Caco-2 (cell line): ENCODE measurements around the gene LRRC8C. TPM values are rescaled to one million over a fixed set of nuclear protein-coding genes. Genes with fewer than 3 reads are reported as not detected.

ENCODE experiments used
- BruUV-seq: library from RNA; stranded (reverse); fragments of 400-500 nt; replicated peaks from 2 replicates; lab custom pipeline; 2021; lab: Mats Ljungman, UMichigan
- CTCF ChIA-PET: fragments of 300-600 bp; sonication (Branson Sonifier 250); formaldehyde crosslinking; loops from one replicate; lab custom pipeline; 2022; ENCODE audit warnings: antibody characterized with exemption; lab: Charles Lee
- POLR2A ChIA-PET: fragments of 300-600 bp; sonication (Branson Sonifier 250); formaldehyde crosslinking; loops from one replicate; lab custom pipeline; 2022; ENCODE audit warnings: antibody characterized with exemption; lab: Charles Lee
- DNase-seq, 2 experiments: peaks; one replicate each; pipeline versions ENCODE4 v3.0.0 to v3.0.0-alpha.2; 2020 to 2022
- H3K27me3 ChIP-seq: replicated peaks from 2 replicates; pipeline ENCODE4 v1.6.0; 2011; ENCODE audit warnings: low read length; ENCODE audit not compliant: control insufficient read depth, insufficient read depth
- H3K36me3 ChIP-seq: 2 replicates; pipeline ENCODE4 v1.5.1; 2011; ENCODE audit warnings: low read length; ENCODE audit not compliant: control insufficient read depth, insufficient read depth
- H3K4me1 ChIP-seq: fragments of 250-450 bp; sonication (Bioruptor Pico); 2 replicates; pipeline ENCODE4 v1.5.1; 2020; ENCODE audit warnings: mild to moderate bottlenecking
- H3K4me3 ChIP-seq: 2 replicates; pipeline ENCODE4 v1.5.1; 2011; ENCODE audit warnings: low read depth, mild to moderate bottlenecking, control low read depth, low read length
- H3K9me3 ChIP-seq: fragments of 250-450 bp; sonication (Bioruptor Pico); 2 replicates; pipeline ENCODE4 v1.5.1; 2020; ENCODE audit warnings: mild to moderate bottlenecking, moderate library complexity
- H3K27ac Mint-ChIP-seq: one replicate; pipeline ENCODE4 v1.8.0; 2022; ENCODE audit warnings: mixed read lengths; ENCODE audit not compliant: unreplicated experiment
- H3K27me3 Mint-ChIP-seq: one replicate; pipeline ENCODE4 v1.8.0; 2022; ENCODE audit warnings: mixed read lengths; ENCODE audit not compliant: insufficient read depth, unreplicated experiment
- H3K36me3 Mint-ChIP-seq: one replicate; pipeline ENCODE4 v1.8.0; 2022; ENCODE audit warnings: mild to moderate bottlenecking, mixed read lengths; ENCODE audit not compliant: insufficient read depth, unreplicated experiment
- H3K4me1 Mint-ChIP-seq: one replicate; pipeline ENCODE4 v1.8.0; 2022; ENCODE audit warnings: low read depth, mixed read lengths; ENCODE audit not compliant: unreplicated experiment
- H3K4me3 Mint-ChIP-seq: one replicate; pipeline ENCODE4 v1.8.0; 2022; ENCODE audit warnings: mild to moderate bottlenecking, moderate library complexity, mixed read lengths; ENCODE audit not compliant: unreplicated experiment
- H3K9me3 Mint-ChIP-seq: one replicate; pipeline ENCODE4 v1.8.0; 2022; ENCODE audit warnings: mixed read lengths; ENCODE audit not compliant: unreplicated experiment
- intact Hi-C: fragments of 100-400 bp; cut with micrococcal nuclease; formaldehyde crosslinking; loops from one replicate; pipeline ENCODE4 v1.10.0; 2022; ENCODE audit not compliant: unreplicated experiment
- total RNA-seq: library from RNA; stranded (reverse); gene quantifications from 2 replicates; pipeline ENCODE4 v1.2.3, GENCODE V29; 2022
- TF ChIP-seq, protein P1 (sequence below), 2 experiments: fragments of 200-600 bp in 1 of 2; IDR thresholded peaks; 1 replicate in 1 of 2; 2 replicates in 1 of 2; pipeline versions ENCODE4 v1.5.1 to v1.8.0; 2011 to 2022; ENCODE audit warnings: antibody characterized with exemption in 1 of 2, control low read depth in 1 of 2, inconsistent platforms in 1 of 2, low read depth in 1 of 2, low read length in 1 of 2, mild to moderate bottlenecking in 1 of 2, moderate library complexity in 1 of 2; ENCODE audit not compliant: insufficient read depth in 1 of 2, severe bottlenecking in 1 of 2, unreplicated experiment in 1 of 2

The LRRC8C gene
- total RNA-seq, 1 experiment from 2014 or later: 0.11 TPM

- Mint-ChIP-seq H3K9me3 (no peaks in the 10 kb centered on the region), H3K36me3 (no peaks in the 10 kb centered on the region), H3K4me3 (no peak overlapping the region), H3K27me3 (peaks cover 6% of the 10 kb centered on the region), H3K4me1 (no peaks in the 10 kb centered on the region), H3K27ac (no peak overlapping the region)
- Histone ChIP-seq H3K4me3 (no peak overlapping the region), H3K9me3 (0 out of 2 replicates have a peak, but pooled peaks cover 5% of the 10 kb centered on the region), H3K27me3 (no peaks in the 10 kb centered on the region), H3K4me1 (no peaks in the 10 kb centered on the region), H3K36me3 (no peaks in the 10 kb centered on the region)
- no TSS peak for BruUV-seq
- intact Hi-C loops: no loop called here
- DNase-seq: no peak
- CTCF ChIA-PET: no interaction called here
- POLR2A ChIA-PET: interaction anchor here (0.6 kb wide), 1 partner anchor 1186 kb away, joined by 3 read pairs; no protein-coding TSS in a partner anchor
- TF ChIP-seq, protein P1, sequence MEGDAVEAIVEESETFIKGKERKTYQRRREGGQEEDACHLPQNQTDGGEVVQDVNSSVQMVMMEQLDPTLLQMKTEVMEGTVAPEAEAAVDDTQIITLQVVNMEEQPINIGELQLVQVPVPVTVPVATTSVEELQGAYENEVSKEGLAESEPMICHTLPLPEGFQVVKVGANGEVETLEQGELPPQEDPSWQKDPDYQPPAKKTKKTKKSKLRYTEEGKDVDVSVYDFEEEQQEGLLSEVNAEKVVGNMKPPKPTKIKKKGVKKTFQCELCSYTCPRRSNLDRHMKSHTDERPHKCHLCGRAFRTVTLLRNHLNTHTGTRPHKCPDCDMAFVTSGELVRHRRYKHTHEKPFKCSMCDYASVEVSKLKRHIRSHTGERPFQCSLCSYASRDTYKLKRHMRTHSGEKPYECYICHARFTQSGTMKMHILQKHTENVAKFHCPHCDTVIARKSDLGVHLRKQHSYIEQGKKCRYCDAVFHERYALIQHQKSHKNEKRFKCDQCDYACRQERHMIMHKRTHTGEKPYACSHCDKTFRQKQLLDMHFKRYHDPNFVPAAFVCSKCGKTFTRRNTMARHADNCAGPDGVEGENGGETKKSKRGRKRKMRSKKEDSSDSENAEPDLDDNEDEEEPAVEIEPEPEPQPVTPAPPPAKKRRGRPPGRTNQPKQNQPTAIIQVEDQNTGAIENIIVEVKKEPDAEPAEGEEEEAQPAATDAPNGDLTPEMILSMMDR (IDR thresholded peaks at IDR 0.05; ENCODE audit: insufficient read depth in 1 of 2, low read depth in 1 of 2, low read length in 1 of 2, severe bottlenecking in 1 of 2, unreplicated experiment in 1 of 2): no peak
These were observed 13.3 kb downstream of the LRRC8C start for GRCh38 chr1:89646259-89646658.

DNA sequence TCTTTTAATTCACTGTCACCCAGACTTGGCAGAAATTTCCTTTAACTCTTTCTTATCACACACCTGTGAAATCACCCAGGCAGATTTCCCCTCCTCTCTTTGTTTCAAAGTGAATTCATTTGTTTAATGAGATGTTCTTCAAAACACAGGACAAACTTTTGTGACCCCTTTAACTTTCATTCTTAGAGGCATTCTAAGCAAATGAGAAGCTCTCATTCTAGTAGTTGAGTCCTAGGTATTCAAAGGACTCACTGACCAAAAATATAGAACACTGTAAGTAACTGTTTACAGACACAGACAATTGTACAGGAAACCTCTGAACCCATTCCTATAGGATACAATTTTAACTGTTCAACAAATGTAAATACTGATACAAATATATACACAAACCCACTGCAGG, 16.9 kb downstream of the LRRC8C start:
- intact Hi-C loops: no loop called here
- Histone ChIP-seq H3K36me3 (no peaks in the 10 kb centered on the region), H3K9me3 (0 out of 2 replicates have a peak, but pooled peaks cover 5% of the 10 kb centered on the region), H3K27me3 (no peaks in the 10 kb centered on the region), H3K4me3 (no peak overlapping the region), H3K4me1 (no peaks in the 10 kb centered on the region)
- ChIA-PET CTCF (no interaction called here), POLR2A (no interaction called here)
- no TSS peak for BruUV-seq
- no peak for DNase-seq
- Mint-ChIP-seq H3K36me3 (no peaks in the 10 kb centered on the region), H3K4me3 (no peak overlapping the region), H3K9me3 (no peaks in the 10 kb centered on the region), H3K4me1 (no peaks in the 10 kb centered on the region), H3K27me3 (peaks cover 13% of the 10 kb centered on the region), H3K27ac (no peak overlapping the region)
- TF ChIP-seq, protein P1 (IDR thresholded peaks at IDR 0.05; ENCODE audit: insufficient read depth in 1 of 2, low read depth in 1 of 2, low read length in 1 of 2, severe bottlenecking in 1 of 2, unreplicated experiment in 1 of 2): no peak

DNA sequence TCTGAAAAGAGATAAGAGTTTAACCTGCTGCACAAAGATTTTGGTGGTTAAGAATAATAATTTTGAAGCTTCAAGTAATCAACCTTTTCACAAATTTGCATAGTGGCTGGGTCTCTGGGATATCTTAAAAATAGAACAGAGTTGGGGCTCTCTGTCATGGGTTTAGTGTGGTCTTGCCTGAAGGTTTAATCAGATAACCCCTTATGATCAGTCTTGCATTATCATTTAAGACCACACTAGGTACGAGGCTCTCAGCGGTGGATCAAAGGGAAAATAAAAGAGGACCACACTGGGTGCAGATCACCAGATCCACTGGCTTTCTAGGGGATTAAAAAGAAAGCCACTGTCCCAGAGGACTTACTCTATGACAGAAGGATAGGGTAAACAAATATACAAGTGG, 19.5 kb downstream of the LRRC8C start:
- Mint-ChIP-seq H3K4me1 (no peaks in the 10 kb centered on the region), H3K27ac (no peak overlapping the region), H3K4me3 (no peak overlapping the region), H3K36me3 (no peaks in the 10 kb centered on the region), H3K27me3 (peaks cover 12% of the 10 kb centered on the region), H3K9me3 (no peaks in the 10 kb centered on the region)
- DNase-seq: no peak
- Histone ChIP-seq H3K4me1 (no peaks in the 10 kb centered on the region), H3K36me3 (no peaks in the 10 kb centered on the region), H3K9me3 (no peaks in the 10 kb centered on the region), H3K4me3 (no peak overlapping the region), H3K27me3 (no peaks in the 10 kb centered on the region)
- ChIA-PET CTCF (no interaction called here), POLR2A (no interaction called here)
- BruUV-seq: no TSS peak
- TF ChIP-seq, protein P1 (IDR thresholded peaks at IDR 0.05; ENCODE audit: insufficient read depth in 1 of 2, low read depth in 1 of 2, low read length in 1 of 2, severe bottlenecking in 1 of 2, unreplicated experiment in 1 of 2): no peak
- intact Hi-C loops: no loop called here
